GM19397 (cell line): ENCODE measurements around the gene DOHH.

Source experiments
- ATAC-seq: cut with Tn5 transposase; IDR thresholded peaks from one replicate; pipeline ENCODE4 v1.9.1; 2021; ENCODE audit warnings: mild to moderate bottlenecking, moderate library complexity; ENCODE audit not compliant: unreplicated experiment

Gene DOHH

GRCh38 chr19:3505598-3506383 lies 5.3 kb upstream of the DOHH start, which contains the start of gene FZR1:
Gene FZR1, plus strand, starts transcription at chr19:3506311. Its CDS starts 16,679 bp downstream, at chr19:3522990.
- peak; percentile 81 for ATAC-seq

- no peak for ATAC-seq
These were observed 4.3 kb upstream of the DOHH start for GRCh38 chr19:3504735-3505134.

- no peak for ATAC-seq
These were observed 2.6 kb upstream of the DOHH start for GRCh38 chr19:3503036-3503572.

GRCh38 chr19:3501780-3502179 lies 1.3 kb upstream of the DOHH start:
- ATAC-seq, result no peak

GRCh38 chr19:3499738-3500428 lies 591 bp downstream of the DOHH start:
- ATAC-seq, result no peak

- ATAC-seq, result no peak
These were observed 2.5 kb downstream of the DOHH start for GRCh38 chr19:3497757-3498520.

GRCh38 chr19:3496392-3497273 lies 3.8 kb downstream of the DOHH start:
- no peak for ATAC-seq

GRCh38 chr19:3494559-3494958 lies 5.9 kb downstream of the DOHH start:
- ATAC-seq, result no peak

- no peak for ATAC-seq
These were observed 6.4 kb downstream of the DOHH start for GRCh38 chr19:3494051-3494450.

GRCh38 chr19:3493651-3494050 lies 6.8 kb downstream of the DOHH start:
- ATAC-seq, result no peak

- no peak for ATAC-seq
These were observed 7.6 kb downstream of the DOHH start for GRCh38 chr19:3492919-3493318.

GRCh38 chr19:3492131-3492839 lies 8.2 kb downstream of the DOHH start:
- no peak for ATAC-seq

- no peak for ATAC-seq
These were observed 8.9 kb downstream of the DOHH start for GRCh38 chr19:3491396-3492119.

- ATAC-seq, result no peak
These were observed 17.2 kb downstream of the DOHH start, which contains the start of gene SMIM44 for GRCh38 chr19:3483226-3483628. Gene SMIM44, minus strand, starts transcription at chr19:3483441. Its CDS starts 38 bp downstream, at chr19:3483403.

GRCh38 chr19:3482507-3483225 lies 17.8 kb downstream of the DOHH start:
- ATAC-seq, result no peak

GRCh38 chr19:3481241-3482090 lies 19.0 kb downstream of the DOHH start:
- ATAC-seq, result no peak

GRCh38 chr19:3480383-3481091 lies 19.9 kb downstream of the DOHH start, which contains the start of gene SMIM24:
Gene SMIM24, minus strand, starts transcription at chr19:3480525. Its CDS starts 62 bp downstream, at chr19:3480463.
- no peak for ATAC-seq
